Skeletal muscle satellite cell (primary cell): ENCODE results near the gene MECP2.

Experiments
- H3K27me3 ChIP-seq: 2 replicates; pipeline ENCODE4 v1.7.0; 2013; ENCODE audit warnings: low read length; ENCODE audit not compliant: control insufficient read depth, insufficient read depth
- H3K36me3 ChIP-seq: 2 replicates; pipeline ENCODE4 v1.7.0; 2013; ENCODE audit warnings: mild to moderate bottlenecking, control low read depth, low read length; ENCODE audit not compliant: insufficient read depth
- H3K4me1 ChIP-seq: 2 replicates; pipeline ENCODE4 v1.7.0; 2013; ENCODE audit warnings: low read length; ENCODE audit not compliant: control insufficient read depth, insufficient read depth
- H3K4me2 ChIP-seq: 2 replicates; pipeline ENCODE4 v1.7.0; 2013; ENCODE audit warnings: mild to moderate bottlenecking, low read length
- H3K4me3 ChIP-seq: 2 replicates; pipeline ENCODE4 v1.7.0; 2013; ENCODE audit warnings: low read length
- H3K9ac ChIP-seq: 2 replicates; pipeline ENCODE4 v1.7.0; 2013; ENCODE audit warnings: mild to moderate bottlenecking, low read depth, low read length, moderate library complexity
- H3K9me3 ChIP-seq: replicated peaks from 2 replicates; pipeline ENCODE4 v1.7.0; 2013; ENCODE audit warnings: mild to moderate bottlenecking, control low read depth, low read length

MECP2 gene

GRCh38 chrX:154113729-154114128 is 16.2 kb upstream of the MECP2 start:
- H3K4me1 ChIP-seq, result no peaks in the 10 kb centered on the region
- H3K9ac ChIP-seq, result no peak overlapping the region
- H3K4me3 ChIP-seq, result no peak overlapping the region
- H3K4me2 ChIP-seq, result no peak overlapping the region
- no peaks in the 10 kb centered on the region for H3K36me3 ChIP-seq
- H3K27me3 ChIP-seq, result peaks cover 38% of the 10 kb centered on the region
- H3K9me3 ChIP-seq, result no peaks in the 10 kb centered on the region

DNA sequence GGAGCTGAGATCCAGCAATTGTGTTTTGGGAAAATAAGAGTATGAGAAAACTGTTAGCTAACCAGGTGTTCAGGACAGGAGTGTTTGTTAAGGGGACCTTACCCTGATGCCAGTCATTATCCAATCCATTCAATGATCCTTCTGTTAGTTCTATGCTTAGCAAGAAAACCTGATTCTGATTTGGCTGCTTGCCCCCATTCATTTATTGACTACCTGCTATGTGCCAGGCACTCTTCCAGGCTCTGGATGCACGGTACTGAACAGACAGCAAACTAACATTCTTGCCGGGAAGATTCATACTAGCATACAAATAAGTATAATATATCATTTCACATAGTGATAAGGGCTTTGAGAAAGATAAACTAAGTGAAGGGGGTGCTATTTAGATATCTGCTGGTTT is 1.0 kb upstream of the MECP2 start:
- H3K9ac ChIP-seq, result no peak overlapping the region
- peak overlapping the region; percentile 90 for H3K4me2 ChIP-seq
- H3K27me3 ChIP-seq, result peaks cover 5% of the 10 kb centered on the region
- no peaks in the 10 kb centered on the region for H3K9me3 ChIP-seq
- H3K4me3 ChIP-seq, result no peak overlapping the region
- no peaks in the 10 kb centered on the region for H3K36me3 ChIP-seq
- H3K4me1 ChIP-seq, result peaks cover 17% of the 10 kb centered on the region

- no peaks in the 10 kb centered on the region for H3K9me3 ChIP-seq
- no peaks in the 10 kb centered on the region for H3K36me3 ChIP-seq
- H3K27me3 ChIP-seq, result peaks cover 5% of the 10 kb centered on the region
- peak overlapping the region; percentile 86 for H3K9ac ChIP-seq
- H3K4me2 ChIP-seq, result peak overlapping the region; percentile 87
- peaks cover 26% of the 10 kb centered on the region for H3K4me1 ChIP-seq
- peak overlapping the region; percentile 73 for H3K4me3 ChIP-seq
Measured at GRCh38 chrX:154097003-154097588, 421 bp downstream of the MECP2 start.

DNA sequence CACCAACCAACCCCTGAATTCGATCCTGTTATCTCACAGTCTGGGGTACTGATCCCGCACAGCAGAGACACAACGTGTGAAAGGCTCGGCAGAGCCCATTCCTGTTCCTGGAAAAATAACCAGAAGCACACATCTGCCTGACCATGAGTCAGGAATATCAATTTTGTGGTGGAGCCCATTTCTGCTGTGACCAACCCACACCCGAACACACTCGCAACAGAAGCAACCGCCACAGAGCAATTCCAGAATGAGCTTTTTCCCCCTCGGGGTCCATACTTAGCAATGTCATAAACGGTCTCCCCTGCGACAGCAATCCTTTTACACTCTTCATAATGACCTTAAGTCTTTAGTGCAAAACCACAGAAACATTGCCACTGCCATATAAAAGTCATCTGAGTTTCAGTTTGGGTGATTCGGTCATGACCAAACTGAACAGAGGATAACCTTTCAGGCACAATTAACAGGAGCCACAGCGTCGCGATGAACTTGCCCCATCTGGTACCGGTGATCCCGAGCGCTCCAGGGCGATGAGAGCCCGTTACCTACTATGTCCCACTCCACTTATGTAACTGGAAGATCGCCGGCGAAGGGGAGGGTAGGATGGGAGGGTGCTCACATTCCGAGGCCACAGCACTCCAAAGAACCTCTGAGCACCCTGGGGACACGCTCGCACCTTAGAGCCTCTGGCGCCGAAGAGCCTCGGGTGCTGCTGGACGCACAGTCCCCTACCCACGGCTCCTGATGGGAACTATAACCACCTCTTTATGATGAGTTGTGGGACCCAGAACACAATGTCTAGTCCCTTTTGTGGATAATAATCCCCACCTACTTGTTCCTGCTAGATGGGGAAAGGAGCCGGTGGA is 1.1 kb downstream of the MECP2 start:
- H3K4me2 ChIP-seq, result peak overlapping the region; percentile 87
- peak overlapping the region; percentile 86 for H3K9ac ChIP-seq
- peaks cover 26% of the 10 kb centered on the region for H3K4me1 ChIP-seq
- H3K36me3 ChIP-seq, result no peaks in the 10 kb centered on the region
- no peaks in the 10 kb centered on the region for H3K9me3 ChIP-seq
- H3K4me3 ChIP-seq, result peak overlapping the region; percentile 73
- H3K27me3 ChIP-seq, result peaks cover 5% of the 10 kb centered on the region

DNA sequence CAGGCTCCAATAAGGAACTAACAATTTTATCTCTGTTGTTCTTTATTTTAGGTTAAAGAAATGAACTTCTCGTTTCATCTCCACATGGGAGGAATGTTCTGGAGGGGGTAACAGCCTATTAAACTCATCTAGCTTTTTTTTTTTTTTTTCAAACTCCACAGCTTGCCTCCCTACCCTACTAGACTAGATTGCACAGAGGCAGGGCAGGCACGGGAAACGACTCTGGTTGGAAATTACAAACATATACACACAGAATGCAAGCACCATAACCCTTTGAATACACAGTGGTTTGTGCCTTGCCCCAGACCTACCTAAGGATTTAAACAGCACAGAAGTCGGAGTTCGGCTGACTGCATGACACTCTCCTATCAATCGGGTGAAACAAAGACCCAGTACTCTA is 2.7 kb downstream of the MECP2 start:
- H3K9ac ChIP-seq, result no peak overlapping the region
- H3K27me3 ChIP-seq, result no peaks in the 10 kb centered on the region
- peaks cover 26% of the 10 kb centered on the region for H3K4me1 ChIP-seq
- H3K4me3 ChIP-seq, result no peak overlapping the region
- peak overlapping the region; percentile 87 for H3K4me2 ChIP-seq
- no peaks in the 10 kb centered on the region for H3K9me3 ChIP-seq
- no peaks in the 10 kb centered on the region for H3K36me3 ChIP-seq

DNA sequence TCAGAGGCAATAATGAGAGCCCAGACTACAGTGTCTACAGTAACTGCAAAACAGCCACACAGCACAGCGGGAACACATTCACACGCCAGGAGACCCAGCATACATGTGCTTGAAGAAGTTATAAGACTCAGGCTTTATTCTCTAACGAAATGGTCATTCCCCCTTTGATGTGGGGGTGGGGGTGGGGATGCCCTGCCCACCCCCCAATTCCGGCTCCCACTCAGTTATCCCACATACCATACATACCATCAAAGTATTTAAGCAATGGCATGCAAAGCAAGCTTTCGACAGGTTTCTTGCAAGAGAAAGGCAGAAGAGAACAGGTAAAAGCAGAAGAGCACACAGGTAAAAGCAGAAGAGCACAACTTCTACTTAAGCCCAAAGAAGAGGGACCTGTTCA is 3.6 kb downstream of the MECP2 start:
- Histone ChIP-seq H3K27me3 (no peaks in the 10 kb centered on the region), H3K4me3 (peak overlapping the region; percentile 48), H3K4me1 (peaks cover 26% of the 10 kb centered on the region), H3K4me2 (peak overlapping the region; percentile 87), H3K9ac (no peak overlapping the region), H3K36me3 (no peaks in the 10 kb centered on the region), H3K9me3 (no peaks in the 10 kb centered on the region)

- H3K4me2 ChIP-seq, result no peak overlapping the region
- H3K4me1 ChIP-seq, result peaks cover 20% of the 10 kb centered on the region
- H3K4me3 ChIP-seq, result no peak overlapping the region
- H3K9me3 ChIP-seq, result no peaks in the 10 kb centered on the region
- no peak overlapping the region for H3K9ac ChIP-seq
- H3K27me3 ChIP-seq, result no peaks in the 10 kb centered on the region
- H3K36me3 ChIP-seq, result no peaks in the 10 kb centered on the region
Measured at GRCh38 chrX:154092371-154092770, 5.1 kb downstream of the MECP2 start.

DNA sequence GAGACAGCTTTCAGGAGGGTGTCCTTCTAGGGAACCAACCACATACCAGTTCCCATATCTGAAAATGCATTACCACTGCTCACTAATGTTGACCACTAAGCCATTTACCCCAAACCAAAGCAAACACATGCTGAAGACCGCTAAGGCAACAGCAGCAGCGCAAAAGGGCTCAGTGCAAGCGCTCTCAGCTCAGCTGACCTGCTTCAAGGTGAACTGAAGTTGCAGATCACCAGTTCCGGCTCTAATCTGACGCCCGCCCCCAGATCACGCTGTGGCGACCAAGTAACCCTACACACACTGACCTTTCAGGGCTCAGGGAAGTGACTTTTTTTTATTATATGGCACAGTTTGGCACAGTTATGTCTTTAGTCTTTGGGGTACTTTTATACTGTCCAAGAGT is 5.8 kb downstream of the MECP2 start:
- H3K9me3 ChIP-seq, result no peaks in the 10 kb centered on the region
- no peak overlapping the region for H3K9ac ChIP-seq
- H3K36me3 ChIP-seq, result no peaks in the 10 kb centered on the region
- peaks cover 20% of the 10 kb centered on the region for H3K4me1 ChIP-seq
- no peak overlapping the region for H3K4me3 ChIP-seq
- H3K27me3 ChIP-seq, result no peaks in the 10 kb centered on the region
- H3K4me2 ChIP-seq, result no peak overlapping the region

GRCh38 chrX:154090731-154091130 is 6.8 kb downstream of the MECP2 start:
- peaks cover 20% of the 10 kb centered on the region for H3K4me1 ChIP-seq

DNA sequence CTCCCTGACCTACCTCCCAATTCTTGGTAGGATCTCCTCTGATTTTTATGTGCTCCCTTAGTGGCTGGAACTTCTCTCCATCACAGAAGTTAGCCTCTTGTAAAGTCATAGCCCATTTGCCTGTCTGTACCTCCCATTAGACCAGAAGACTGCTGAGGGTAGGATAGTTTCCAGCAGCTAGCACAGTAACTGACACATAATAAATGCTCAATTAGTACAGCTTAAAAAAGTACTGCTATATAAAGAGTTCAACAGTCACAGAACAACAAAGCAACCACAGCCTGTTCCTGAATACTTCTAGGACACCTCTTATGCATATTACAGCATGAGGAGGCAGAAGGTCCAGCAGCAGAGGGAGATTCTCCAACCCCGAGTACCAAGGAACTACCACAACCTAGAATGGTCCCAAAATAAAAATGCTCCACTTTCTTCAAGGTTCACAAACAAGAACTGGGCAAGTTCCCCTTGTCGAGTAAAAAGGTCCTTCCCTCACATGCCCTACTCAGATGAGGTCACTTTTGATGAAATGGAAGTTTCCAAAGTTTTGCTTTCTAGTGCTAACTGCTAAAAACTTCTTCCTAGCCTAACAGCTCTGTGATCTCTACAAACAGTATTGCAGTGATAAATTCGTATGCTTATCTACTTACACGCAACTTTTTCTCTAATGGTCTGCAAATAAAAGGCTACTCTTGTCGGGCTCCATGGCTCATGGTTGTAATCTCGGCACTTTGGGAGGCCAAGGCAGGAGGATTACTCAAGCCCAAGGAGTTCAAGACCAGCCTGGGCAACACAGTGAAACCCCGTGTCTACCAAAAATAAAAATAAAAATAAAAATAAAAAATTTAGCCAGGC is 12.8 kb downstream of the MECP2 start:
- Histone ChIP-seq H3K9me3 (no peaks in the 10 kb centered on the region), H3K4me2 (no peak overlapping the region), H3K9ac (no peak overlapping the region), H3K4me1 (peaks cover 10% of the 10 kb centered on the region), H3K27me3 (no peaks in the 10 kb centered on the region), H3K4me3 (no peak overlapping the region), H3K36me3 (peaks cover 5% of the 10 kb centered on the region)

More at GRCh38 chrX:154090731-154091130, 6.8 kb downstream of the MECP2 start:
- H3K4me3 ChIP-seq, result no peak overlapping the region
- no peaks in the 10 kb centered on the region for H3K36me3 ChIP-seq
- H3K4me2 ChIP-seq, result no peak overlapping the region
- no peaks in the 10 kb centered on the region for H3K27me3 ChIP-seq
- H3K9me3 ChIP-seq, result no peaks in the 10 kb centered on the region
- no peak overlapping the region for H3K9ac ChIP-seq

DNA sequence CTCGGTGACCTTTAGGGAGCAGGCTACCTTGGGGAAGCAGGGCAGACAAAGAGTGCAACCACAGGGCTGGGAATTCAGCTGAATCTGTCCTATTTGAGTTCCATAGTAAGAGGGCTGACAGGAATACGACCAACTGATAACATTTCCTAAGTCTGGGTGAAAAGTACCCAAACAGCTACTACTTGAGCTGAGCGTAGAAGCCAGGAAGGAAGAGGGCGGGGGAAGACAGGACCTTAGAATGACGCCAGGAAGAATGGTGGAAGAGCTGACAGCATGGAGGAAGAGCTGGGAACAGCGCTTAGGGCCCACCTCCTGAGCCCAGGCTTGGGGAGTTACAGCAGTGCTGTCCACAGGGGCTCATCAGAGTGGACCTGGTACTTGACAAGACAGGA is 14.4 kb downstream of the MECP2 start:
- H3K27me3 ChIP-seq, result no peaks in the 10 kb centered on the region
- peak overlapping the region; percentile 22 for H3K4me2 ChIP-seq
- no peak overlapping the region for H3K4me3 ChIP-seq
- H3K4me1 ChIP-seq, result peaks cover 10% of the 10 kb centered on the region
- peaks cover 5% of the 10 kb centered on the region for H3K36me3 ChIP-seq
- no peak overlapping the region for H3K9ac ChIP-seq
- H3K9me3 ChIP-seq, result no peaks in the 10 kb centered on the region
